Lower leg skin (tissue), 4 donors: ENCODE data around the gene NSG1. TPM values are rescaled to one million over a fixed set of nuclear protein-coding genes. Genes with fewer than 3 reads are reported as not detected.

Experiments
- DNase-seq, 2 donors: peaks; one replicate each; pipeline ENCODE4 v3.0.0-alpha.2; 2019; ENCODE audit warnings: low spot score in 2 of 2
- H3K4me3 ChIP-seq: fragments of 200-600 bp; sonication (generic); 2 replicates; pipeline ENCODE4 v1.5.1; 2017; ENCODE audit warnings: mild to moderate bottlenecking, low read depth; ENCODE audit not compliant: poor library complexity, severe bottlenecking
- CTCF ChIP-seq, 3 donors: fragments of 450-650 bp; IDR thresholded peaks; one replicate each; pipeline ENCODE4 v1.5.1; 2016; ENCODE audit warnings: antibody characterized with exemption in 3 of 3, mild to moderate bottlenecking in 3 of 3, moderate library complexity in 2 of 3
- POLR2A ChIP-seq, 2 donors: fragments of 450-650 bp; IDR thresholded peaks; one replicate each; pipeline ENCODE4 v1.6.1; 2016 to 2017; ENCODE audit warnings: antibody characterized with exemption in 2 of 2, mild to moderate bottlenecking in 1 of 2, moderate library complexity in 1 of 2
- whole genome bisulfite sequencing, 2 donors: methylation state at CpG; one replicate each; pipeline ENCODE4 v1.1.5; 2018; 5-methylcytosine and 5-hydroxymethylcytosine counted together
- intact Hi-C: fragments of 100-400 bp; cut with DNase I; formaldehyde crosslinking; loops from one replicate; pipeline ENCODE4 v1.15.0; 2023; ENCODE audit warnings: low total_unique reads
- total RNA-seq, 4 donors: library from RNA; depleted of rRNA; stranded (reverse); fragments of >200 nt; gene quantifications; one replicate each; pipeline ENCODE4 v1.1.0, GENCODE V29; 2016

Gene NSG1
- total RNA-seq, 4 donors from 2014 or later, result 109 to 158 (median 139) TPM

GRCh38 chr4:4395849-4396627, 9.1 kb downstream of the NSG1 start:
- intact Hi-C loops, result no loop called here
- no peak for TF ChIP-seq POLR2A (IDR thresholded peaks at IDR 0.05)
- TF ChIP-seq CTCF (IDR thresholded peaks at IDR 0.05), result no peak
- DNase-seq, result no peak
- no peak overlapping the region for H3K4me3 ChIP-seq
- WGBS, 2 donors, result 54 to 63% methylated on average over 22 to 26 of the region's 26 CpGs

GRCh38 chr4:4396628-4397440, 9.9 kb downstream of the NSG1 start:
- no peak for TF ChIP-seq CTCF (IDR thresholded peaks at IDR 0.05)
- no peak for TF ChIP-seq POLR2A (IDR thresholded peaks at IDR 0.05)
- WGBS, 2 donors, result 50 to 52% methylated on average over 18 to 19 of the region's 19 CpGs
- DNase-seq, result no peak
- H3K4me3 ChIP-seq, result no peak overlapping the region
- intact Hi-C loops, result no loop called here

GRCh38 chr4:4397441-4397819, 10.5 kb downstream of the NSG1 start:
- H3K4me3 ChIP-seq, result no peak overlapping the region
- WGBS, 2 donors, result 85 to 88% methylated on average over 12 to 13 of the region's 13 CpGs
- intact Hi-C loops, result no loop called here
- no peak for DNase-seq
- TF ChIP-seq POLR2A (IDR thresholded peaks at IDR 0.05) (no peak), CTCF (IDR thresholded peaks at IDR 0.05) (no peak)

GRCh38 chr4:4398430-4398829, 11.5 kb downstream of the NSG1 start:
- DNase-seq, result no peak
- intact Hi-C loops, result no loop called here
- 70 to 91% methylated on average over 4 of the region's 4 CpGs for WGBS, 2 donors
- no peak for TF ChIP-seq CTCF (IDR thresholded peaks at IDR 0.05)
- TF ChIP-seq POLR2A (IDR thresholded peaks at IDR 0.05), result no peak
- H3K4me3 ChIP-seq, result no peak overlapping the region

GRCh38 chr4:4401036-4401435, 14.1 kb downstream of the NSG1 start:
- intact Hi-C loops, result no loop called here
- DNase-seq, result no peak
- no peak overlapping the region for H3K4me3 ChIP-seq
- TF ChIP-seq CTCF (IDR thresholded peaks at IDR 0.05) (no peak), POLR2A (IDR thresholded peaks at IDR 0.05) (no peak)
- 59 to 76% methylated on average over 7 of the region's 7 CpGs for WGBS, 2 donors
